ENCODE results near the gene WTIP. TPM values are rescaled to one million over a fixed set of nuclear protein-coding genes. Genes with fewer than 3 reads are reported as not detected.
"Not testable (repeated sequence)": the region's sequence is repeated elsewhere in the genome, so short reads cannot be mapped to it uniquely, and the experiment has no call there.

Gene WTIP
- total RNA-seq, 1 donor = 40.6 TPM

GRCh38 chr19:34471906-34472700 lies 9.5 kb upstream of the WTIP start:
- DNase-seq (ENCODE audit: low read depth) = no peak

GRCh38 chr19:34474233-34474989 lies 7.1 kb upstream of the WTIP start:
- H3K4me3 ChIP-seq (ENCODE audit: low read depth, low read length) = no peak overlapping the region
- TF ChIP-seq CTCF (IDR thresholded peaks at IDR 0.05; ENCODE audit: insufficient read depth, low read depth, low read length) = no peak
- DNase-seq (ENCODE audit: low read depth) = no peak

More at GRCh38 chr19:34471906-34472700, 9.5 kb upstream of the WTIP start:
- H3K4me3 ChIP-seq (ENCODE audit: low read depth, low read length) = no peak overlapping the region
- no peak for TF ChIP-seq CTCF (IDR thresholded peaks at IDR 0.05; ENCODE audit: insufficient read depth, low read depth, low read length)

- no peak for TF ChIP-seq CTCF (IDR thresholded peaks at IDR 0.05; ENCODE audit: insufficient read depth, low read depth, low read length)
- H3K4me3 ChIP-seq (ENCODE audit: low read depth, low read length) = no peak overlapping the region
- peak; percentile 91 for DNase-seq (ENCODE audit: low read depth)
Measured at GRCh38 chr19:34475026-34475974, 6.3 kb upstream of the WTIP start.

GRCh38 chr19:34475975-34476594 lies 5.5 kb upstream of the WTIP start:
- peak; percentile 31 for DNase-seq (ENCODE audit: low read depth)
- no peak for TF ChIP-seq CTCF (IDR thresholded peaks at IDR 0.05; ENCODE audit: insufficient read depth, low read depth, low read length)

GRCh38 chr19:34478496-34478895 lies 3.1 kb upstream of the WTIP start:
- not testable (repeated sequence) for H3K4me3 ChIP-seq (ENCODE audit: low read depth, low read length); DNase-seq (ENCODE audit: low read depth)

More at GRCh38 chr19:34475975-34476594, 5.5 kb upstream of the WTIP start:
- H3K4me3 ChIP-seq (ENCODE audit: low read depth, low read length) = no peak overlapping the region

GRCh38 chr19:34479396-34479795 lies 2.2 kb upstream of the WTIP start:
- DNase-seq (ENCODE audit: low read depth) = no peak
- TF ChIP-seq CTCF (IDR thresholded peaks at IDR 0.05; ENCODE audit: insufficient read depth, low read depth, low read length) = no peak
- no peak overlapping the region for H3K4me3 ChIP-seq (ENCODE audit: low read depth, low read length)
